HepG2 (cell line): Measurements from ENCODE around the gene TTF2. TPM values are rescaled to one million over a fixed set of nuclear protein-coding genes. Genes with fewer than 3 reads are reported as not detected.

Experiments used
- CENPT ChIP-seq: sonication (generic); formaldehyde crosslinking; IDR thresholded peaks from 2 replicates; pipeline ENCODE4 v1.8.0; 2022; ENCODE audit warnings: low read depth, mild to moderate bottlenecking, moderate library complexity, missing genetic modification reagents
- CHD4 ChIP-seq: fragments of 200-600 bp; sonication (generic); IDR thresholded peaks from 2 replicates; pipeline ENCODE4 v1.7.0; 2017; ENCODE audit warnings: mild to moderate bottlenecking, low read length, borderline replicate concordance
- FOXA1 ChIP-seq, 2 experiments: fragments of 450-650 bp in 1 of 2; sonication (generic) in 1 of 2; formaldehyde crosslinking in 1 of 2; IDR thresholded peaks; 2 replicates each; pipeline versions ENCODE4 v1.4.0 to v1.6.1; 2016 to 2020; ENCODE audit warnings: missing genetic modification reagents in 1 of 2
- GTF2F1 ChIP-seq: fragments of 150-350 bp; IDR thresholded peaks from 2 replicates; pipeline ENCODE4 v1.6.1; 2014; ENCODE audit warnings: low read length
- HDAC2 ChIP-seq: sonication (generic); formaldehyde crosslinking; IDR thresholded peaks from 2 replicates; pipeline ENCODE4 v1.4.0; 2020; ENCODE audit warnings: missing genetic modification reagents
- HMG20B ChIP-seq: conservative IDR thresholded peaks from 2 replicates; pipeline ENCODE4 v1.6.1; 2016; ENCODE audit warnings: missing genetic modification reagents, missing compliant biosample characterization
- KLF11 ChIP-seq: IDR thresholded peaks from 2 replicates; pipeline ENCODE4 v1.6.1; 2016; ENCODE audit warnings: missing compliant biosample characterization
- KMT2A ChIP-seq: sonication (generic); formaldehyde crosslinking; IDR thresholded peaks from 2 replicates; pipeline ENCODE4 v1.4.0; 2020; ENCODE audit warnings: missing genetic modification reagents
- MLX ChIP-seq: IDR thresholded peaks from 2 replicates; pipeline ENCODE4 v1.6.1; 2016
- SMARCE1 ChIP-seq: fragments of 450-650 bp; IDR thresholded peaks from 2 replicates; pipeline ENCODE4 v1.6.1; 2017; ENCODE audit warnings: borderline replicate concordance
- SRF ChIP-seq: IDR thresholded peaks from 2 replicates; pipeline ENCODE4 v1.6.1; 2011; ENCODE audit warnings: mild to moderate bottlenecking, low read depth, low read length, moderate library complexity
- ZFY ChIP-seq: sonication (generic); formaldehyde crosslinking; IDR thresholded peaks from 2 replicates; pipeline ENCODE4 v1.4.0; 2020; ENCODE audit warnings: missing genetic modification reagents
- ZNF12 ChIP-seq: sonication (generic); formaldehyde crosslinking; IDR thresholded peaks from 2 replicates; pipeline ENCODE4 v1.5.0; 2020; ENCODE audit warnings: missing genetic modification reagents
- ZNF724P ChIP-seq: sonication (generic); formaldehyde crosslinking; IDR thresholded peaks from 2 replicates; pipeline ENCODE4 v1.8.0; 2022; ENCODE audit warnings: missing genetic modification reagents, borderline replicate concordance
- ZNF878 ChIP-seq: sonication (generic); formaldehyde crosslinking; IDR thresholded peaks from 2 replicates; pipeline ENCODE4 v1.8.1; 2023; ENCODE audit warnings: mild to moderate bottlenecking, missing genetic modification reagents, moderate library complexity
- ZXDC ChIP-seq: sonication (generic); formaldehyde crosslinking; IDR thresholded peaks from 2 replicates; pipeline ENCODE4 v1.5.0; 2020; ENCODE audit warnings: mild to moderate bottlenecking, missing genetic modification reagents
- polyA plus RNA-seq, 8 experiments: library from polyadenylated mRNA; depleted of rRNA in 3 of 8; stranded (reverse) in 7 of 8; unstranded in 1 of 8; fragments of >200 nt; fragmentation: Illumina TruSeq in 4 of 8; extraction: Trizol in 4 of 8; gene quantifications; 2 replicates each; pipeline versions ENCODE4 v1.2.1 to v1.2.3, GENCODE V29; 2011 to 2016; ENCODE audit warnings: low read depth in 4 of 8, missing spikeins in 1 of 8, mixed read lengths in 1 of 8; ENCODE audit not compliant: insufficient read depth in 1 of 8
- total RNA-seq, 5 experiments: library from RNA; depleted of rRNA; stranded (reverse); fragments of >200 nt; fragmentation: Illumina TruSeq; extraction: Trizol; gene quantifications; 2 replicates each; pipeline ENCODE4 v1.2.3, GENCODE V29; 2016; ENCODE audit warnings: low read depth in 1 of 5
- TF ChIP-seq, protein P1 (sequence below), 2 experiments: sonication (generic) in 1 of 2; formaldehyde crosslinking in 1 of 2; IDR thresholded peaks; 2 replicates each; pipeline versions ENCODE4 v1.6.1 to v1.9.0; 2014 to 2022; ENCODE audit warnings: antibody characterized with exemption in 1 of 2, borderline replicate concordance in 1 of 2, inconsistent platforms in 1 of 2, low read depth in 1 of 2, missing genetic modification reagents in 1 of 2
- TF ChIP-seq, protein P2 (sequence below): sonication (generic); formaldehyde crosslinking; IDR thresholded peaks from 2 replicates; pipeline ENCODE4 v1.4.0; 2020; ENCODE audit warnings: missing genetic modification reagents

TTF2 gene
- total and polyA plus RNA-seq, 2 of the 13 experiments (the other 11 are each of a cell fraction or from before 2014, with no cell fraction given): 12.8 to 48.9 TPM

- TF ChIP-seq CENPT (CRISPR knock-in tag): no peak
- TF ChIP-seq KLF11 (CRISPR knock-in tag): no peak
- TF ChIP-seq HMG20B (CRISPR knock-in tag): no peak
- peak; percentile 82 for TF ChIP-seq ZNF878 (CRISPR knock-in tag)
- no peak for TF ChIP-seq SRF
- 0 out of 2 replicates have a peak, but pooled peaks have one; percentile 53 for TF ChIP-seq ZNF724P (CRISPR knock-in tag)
- TF ChIP-seq SMARCE1: no peak
- TF ChIP-seq, protein P1, sequence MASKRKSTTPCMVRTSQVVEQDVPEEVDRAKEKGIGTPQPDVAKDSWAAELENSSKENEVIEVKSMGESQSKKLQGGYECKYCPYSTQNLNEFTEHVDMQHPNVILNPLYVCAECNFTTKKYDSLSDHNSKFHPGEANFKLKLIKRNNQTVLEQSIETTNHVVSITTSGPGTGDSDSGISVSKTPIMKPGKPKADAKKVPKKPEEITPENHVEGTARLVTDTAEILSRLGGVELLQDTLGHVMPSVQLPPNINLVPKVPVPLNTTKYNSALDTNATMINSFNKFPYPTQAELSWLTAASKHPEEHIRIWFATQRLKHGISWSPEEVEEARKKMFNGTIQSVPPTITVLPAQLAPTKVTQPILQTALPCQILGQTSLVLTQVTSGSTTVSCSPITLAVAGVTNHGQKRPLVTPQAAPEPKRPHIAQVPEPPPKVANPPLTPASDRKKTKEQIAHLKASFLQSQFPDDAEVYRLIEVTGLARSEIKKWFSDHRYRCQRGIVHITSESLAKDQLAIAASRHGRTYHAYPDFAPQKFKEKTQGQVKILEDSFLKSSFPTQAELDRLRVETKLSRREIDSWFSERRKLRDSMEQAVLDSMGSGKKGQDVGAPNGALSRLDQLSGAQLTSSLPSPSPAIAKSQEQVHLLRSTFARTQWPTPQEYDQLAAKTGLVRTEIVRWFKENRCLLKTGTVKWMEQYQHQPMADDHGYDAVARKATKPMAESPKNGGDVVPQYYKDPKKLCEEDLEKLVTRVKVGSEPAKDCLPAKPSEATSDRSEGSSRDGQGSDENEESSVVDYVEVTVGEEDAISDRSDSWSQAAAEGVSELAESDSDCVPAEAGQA (IDR thresholded peaks at IDR 0.05; ENCODE audit: low read depth): no peak
- TF ChIP-seq, protein P1 (CRISPR knock-in tag; IDR thresholded peaks at IDR 0.05; ENCODE audit: borderline replicate concordance): 0 out of 2 replicates have a peak, but pooled peaks have one; percentile 16
- TF ChIP-seq KMT2A: no peak; the same call in none of the 2 replicates
- TF ChIP-seq MLX (CRISPR knock-in tag): no peak
- TF ChIP-seq ZNF12 (CRISPR knock-in tag): no peak
- no peak for TF ChIP-seq CHD4
- TF ChIP-seq GTF2F1: no peak
- TF ChIP-seq ZFY (CRISPR knock-in tag): peak; percentile 67
- no peak for TF ChIP-seq FOXA1 (IDR thresholded peaks at IDR 0.05)
- no peak for TF ChIP-seq FOXA1 (CRISPR knock-in tag; IDR thresholded peaks at IDR 0.05)
- peak; percentile 40; the same call in 1 of the 2 replicates for TF ChIP-seq HDAC2 (CRISPR knock-in tag)
- TF ChIP-seq, protein P2, sequence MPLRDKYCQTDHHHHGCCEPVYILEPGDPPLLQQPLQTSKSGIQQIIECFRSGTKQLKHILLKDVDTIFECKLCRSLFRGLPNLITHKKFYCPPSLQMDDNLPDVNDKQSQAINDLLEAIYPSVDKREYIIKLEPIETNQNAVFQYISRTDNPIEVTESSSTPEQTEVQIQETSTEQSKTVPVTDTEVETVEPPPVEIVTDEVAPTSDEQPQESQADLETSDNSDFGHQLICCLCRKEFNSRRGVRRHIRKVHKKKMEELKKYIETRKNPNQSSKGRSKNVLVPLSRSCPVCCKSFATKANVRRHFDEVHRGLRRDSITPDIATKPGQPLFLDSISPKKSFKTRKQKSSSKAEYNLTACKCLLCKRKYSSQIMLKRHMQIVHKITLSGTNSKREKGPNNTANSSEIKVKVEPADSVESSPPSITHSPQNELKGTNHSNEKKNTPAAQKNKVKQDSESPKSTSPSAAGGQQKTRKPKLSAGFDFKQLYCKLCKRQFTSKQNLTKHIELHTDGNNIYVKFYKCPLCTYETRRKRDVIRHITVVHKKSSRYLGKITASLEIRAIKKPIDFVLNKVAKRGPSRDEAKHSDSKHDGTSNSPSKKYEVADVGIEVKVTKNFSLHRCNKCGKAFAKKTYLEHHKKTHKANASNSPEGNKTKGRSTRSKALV: peak; percentile 41; the same call in 1 of the 2 replicates
- TF ChIP-seq ZXDC: no peak
Observed at GRCh38 chr1:117059678-117060440, at the start of gene TTF2 (continued).
